Ramos (cell line): ENCODE measurements around the gene RTTN.
"Not testable (repeated sequence)": the region's sequence is repeated elsewhere in the genome, so short reads cannot be mapped to it uniquely, and the experiment has no call there.

ENCODE experiments used
- in situ Hi-C: fragments of 300-500 bp; cut with MboI; formaldehyde crosslinking; loops from one replicate; pipeline ENCODE4 v1.14.3; 2022; ENCODE audit warnings: low sequenced_read_pairs; ENCODE audit not compliant: unreplicated experiment

The RTTN gene

GRCh38 chr18:70156886-70157285, 48.6 kb downstream of the RTTN start:
- in situ Hi-C loops = no loop called here

GRCh38 chr18:70154591-70155194, 50.8 kb downstream of the RTTN start:
- in situ Hi-C loops = no loop called here

- in situ Hi-C loops = no loop called here
Measured at GRCh38 chr18:70151614-70152013, 53.9 kb downstream of the RTTN start.

GRCh38 chr18:70149616-70150301, 55.7 kb downstream of the RTTN start:
- in situ Hi-C loops = no loop called here

- in situ Hi-C loops = no loop called here
Measured at GRCh38 chr18:70149156-70149555, 56.3 kb downstream of the RTTN start.

GRCh38 chr18:70148039-70148938, 57.2 kb downstream of the RTTN start:
- in situ Hi-C loops = no loop called here

- in situ Hi-C loops = no loop called here
Measured at GRCh38 chr18:70146174-70146573, 59.3 kb downstream of the RTTN start.

GRCh38 chr18:70142001-70142400, 63.5 kb downstream of the RTTN start:
- in situ Hi-C loops = no loop called here

GRCh38 chr18:70139138-70139537, 66.3 kb downstream of the RTTN start:
- in situ Hi-C loops = no loop called here

- in situ Hi-C loops = no loop called here
Measured at GRCh38 chr18:70135604-70136003, 69.9 kb downstream of the RTTN start.

GRCh38 chr18:70132999-70133398, 72.5 kb downstream of the RTTN start:
- in situ Hi-C loops = no loop called here

GRCh38 chr18:70128271-70128670, 77.2 kb downstream of the RTTN start:
- in situ Hi-C loops = no loop called here

- in situ Hi-C loops = no loop called here
Measured at GRCh38 chr18:70127359-70127758, 78.1 kb downstream of the RTTN start.

GRCh38 chr18:70126832-70127231, 78.7 kb downstream of the RTTN start:
- in situ Hi-C loops = no loop called here

GRCh38 chr18:70124139-70124538, 81.3 kb downstream of the RTTN start:
- in situ Hi-C loops = no loop called here

- in situ Hi-C loops = no loop called here
Measured at GRCh38 chr18:70121842-70122241, 83.6 kb downstream of the RTTN start.

GRCh38 chr18:70116949-70117348, 88.5 kb downstream of the RTTN start:
- in situ Hi-C loops = no loop called here

GRCh38 chr18:70113511-70113910, 92.0 kb downstream of the RTTN start:
- in situ Hi-C loops = no loop called here

GRCh38 chr18:70110678-70111077, 94.8 kb downstream of the RTTN start:
- in situ Hi-C loops = no loop called here

- in situ Hi-C loops = no loop called here
Measured at GRCh38 chr18:70107091-70107490, 98.4 kb downstream of the RTTN start.

GRCh38 chr18:70102854-70103253, 102.6 kb downstream of the RTTN start:
- in situ Hi-C loops = not testable (repeated sequence)
